Muscle of leg (tissue), 11 donors: Measurements from ENCODE around the gene ARHGAP5. TPM values are rescaled to one million over a fixed set of nuclear protein-coding genes. Genes with fewer than 3 reads are reported as not detected.

Experiments used
- DNase-seq: peaks from one replicate; pipeline ENCODE4 v3.0.0; 2013
- H3K27ac ChIP-seq: one replicate; pipeline ENCODE4 v1.5.1; 2013; ENCODE audit warnings: mild to moderate bottlenecking, low read length, control low read depth
- H3K27me3 ChIP-seq: one replicate; pipeline ENCODE4 v1.6.1; 2013; ENCODE audit warnings: low read length; ENCODE audit not compliant: control insufficient read depth, insufficient read depth
- H3K36me3 ChIP-seq: one replicate; pipeline ENCODE4 v1.6.1; 2013; ENCODE audit warnings: low read length; ENCODE audit not compliant: control insufficient read depth, insufficient read depth
- H3K4me1 ChIP-seq: one replicate; pipeline ENCODE4 v1.6.1; 2013; ENCODE audit warnings: low read length; ENCODE audit not compliant: control insufficient read depth, insufficient read depth
- H3K4me3 ChIP-seq: one replicate; pipeline ENCODE4 v1.5.1; 2013; ENCODE audit warnings: low read length, control low read depth
- H3K9me3 ChIP-seq: replicated peaks from 2 replicates; pipeline ENCODE4 v1.6.1; 2013; ENCODE audit warnings: low read depth, low read length; ENCODE audit not compliant: control insufficient read depth
- WGBS: methylation state at CpG from one replicate; pipeline ENCODE4 v1.1.5; 2013; ENCODE audit warnings: missing lambda C conversion rate; ENCODE audit not compliant: insufficient coverage; 5-methylcytosine and 5-hydroxymethylcytosine counted together
- polyA plus RNA-seq, 8 donors: library from polyadenylated mRNA; unstranded; fragments of 120-200 nt; gene quantifications; one replicate each; pipeline versions ENCODE4 v1.2.1 to v1.2.3, GENCODE V29; 2013; ENCODE audit warnings: inconsistent platforms in 1 of 8, low replicate concordance in 1 of 8; ENCODE audit not compliant: insufficient read length in 8 of 8, insufficient read depth in 1 of 8
- total RNA-seq: library from RNA; stranded (reverse); fragments of 120-200 nt; gene quantifications from one replicate; pipeline ENCODE4 v1.2.4, GENCODE V29; 2013

The ARHGAP5 gene
- total and polyA plus RNA-seq, 9 donors, result 23.9 to 131 (median 43.1) TPM

GRCh38 chr14:32169191-32169590 lies 92.1 kb downstream of the ARHGAP5 start:
- DNase-seq, result no peak
- 67% methylated on average over 2 of the region's 3 CpGs for WGBS
- Histone ChIP-seq H3K4me3 (no peak overlapping the region), H3K27ac (no peak overlapping the region), H3K36me3 (no peaks in the 10 kb centered on the region), H3K27me3 (no peaks in the 10 kb centered on the region), H3K9me3 (no peaks in the 10 kb centered on the region), H3K4me1 (no peaks in the 10 kb centered on the region)

GRCh38 chr14:32171469-32171868 lies 94.4 kb downstream of the ARHGAP5 start:
- no peaks in the 10 kb centered on the region for H3K36me3 ChIP-seq
- no CpG with 5 or more reads among the region's 5 CpGs for whole genome bisulfite sequencing
- H3K27ac ChIP-seq, result no peak overlapping the region
- DNase-seq, result no peak
- H3K4me3 ChIP-seq, result no peak overlapping the region
- H3K4me1 ChIP-seq, result no peaks in the 10 kb centered on the region
- H3K27me3 ChIP-seq, result no peaks in the 10 kb centered on the region
- H3K9me3 ChIP-seq, result no peaks in the 10 kb centered on the region

- no peak for DNase-seq
- no peaks in the 10 kb centered on the region for H3K4me1 ChIP-seq
- no peaks in the 10 kb centered on the region for H3K27me3 ChIP-seq
- no peak overlapping the region for H3K4me3 ChIP-seq
- H3K27ac ChIP-seq, result no peak overlapping the region
- 100% methylated on average over 1 of the region's 2 CpGs for WGBS
- peaks cover 8% of the 10 kb centered on the region for H3K9me3 ChIP-seq
- H3K36me3 ChIP-seq, result no peaks in the 10 kb centered on the region
Measured at GRCh38 chr14:32183151-32184058, 106.3 kb downstream of the ARHGAP5 start.

GRCh38 chr14:32185097-32185496 lies 108.0 kb downstream of the ARHGAP5 start:
- H3K27me3 ChIP-seq, result no peaks in the 10 kb centered on the region
- no peaks in the 10 kb centered on the region for H3K36me3 ChIP-seq
- H3K9me3 ChIP-seq, result peaks cover 6% of the 10 kb centered on the region
- no peaks in the 10 kb centered on the region for H3K4me1 ChIP-seq
- no CpG with 5 or more reads among the region's 1 CpG for WGBS
- no peak overlapping the region for H3K27ac ChIP-seq
- no peak for DNase-seq
- H3K4me3 ChIP-seq, result no peak overlapping the region

- Histone ChIP-seq H3K36me3 (no peaks in the 10 kb centered on the region), H3K27ac (no peak overlapping the region), H3K4me1 (no peaks in the 10 kb centered on the region), H3K27me3 (no peaks in the 10 kb centered on the region), H3K4me3 (no peak overlapping the region), H3K9me3 (peaks cover 6% of the 10 kb centered on the region)
- DNase-seq, result no peak
Measured at GRCh38 chr14:32186248-32186647, 109.1 kb downstream of the ARHGAP5 start.

- H3K27me3 ChIP-seq, result no peaks in the 10 kb centered on the region
- no peak for DNase-seq
- peaks cover 6% of the 10 kb centered on the region for H3K9me3 ChIP-seq
- no peak overlapping the region for H3K4me3 ChIP-seq
- WGBS, result 83% methylated on average over 1 of the region's 1 CpG
- no peaks in the 10 kb centered on the region for H3K4me1 ChIP-seq
- H3K36me3 ChIP-seq, result no peaks in the 10 kb centered on the region
- no peak overlapping the region for H3K27ac ChIP-seq
Measured at GRCh38 chr14:32189811-32190210, 112.7 kb downstream of the ARHGAP5 start.

GRCh38 chr14:32190673-32191072 lies 113.6 kb downstream of the ARHGAP5 start:
- Histone ChIP-seq H3K4me3 (no peak overlapping the region), H3K36me3 (no peaks in the 10 kb centered on the region), H3K4me1 (no peaks in the 10 kb centered on the region), H3K27ac (no peak overlapping the region), H3K27me3 (no peaks in the 10 kb centered on the region), H3K9me3 (no peaks in the 10 kb centered on the region)
- DNase-seq, result peak; percentile 44
- WGBS, result no CpG with 5 or more reads among the region's 3 CpGs

GRCh38 chr14:32192712-32193373 lies 115.7 kb downstream of the ARHGAP5 start:
- Histone ChIP-seq H3K27ac (no peak overlapping the region), H3K27me3 (no peaks in the 10 kb centered on the region), H3K9me3 (no peaks in the 10 kb centered on the region), H3K4me1 (no peaks in the 10 kb centered on the region), H3K36me3 (no peaks in the 10 kb centered on the region), H3K4me3 (no peak overlapping the region)
- DNase-seq, result no peak
- no CpG with 5 or more reads among the region's 2 CpGs for WGBS

GRCh38 chr14:32193532-32193931 lies 116.4 kb downstream of the ARHGAP5 start:
- Histone ChIP-seq H3K9me3 (no peaks in the 10 kb centered on the region), H3K36me3 (no peaks in the 10 kb centered on the region), H3K27me3 (no peaks in the 10 kb centered on the region), H3K4me3 (no peak overlapping the region), H3K4me1 (no peaks in the 10 kb centered on the region), H3K27ac (no peak overlapping the region)
- no peak for DNase-seq
- WGBS, result 86% methylated on average over 1 of the region's 2 CpGs

- Histone ChIP-seq H3K9me3 (no peaks in the 10 kb centered on the region), H3K36me3 (no peaks in the 10 kb centered on the region), H3K27ac (no peak overlapping the region), H3K4me1 (no peaks in the 10 kb centered on the region), H3K4me3 (no peak overlapping the region), H3K27me3 (no peaks in the 10 kb centered on the region)
- DNase-seq, result no peak
- no CpG with 5 or more reads among the region's 1 CpG for WGBS
Measured at GRCh38 chr14:32195636-32196035, 118.5 kb downstream of the ARHGAP5 start.
